K562 (cell line): Measurements from ENCODE around the gene POLR2B. TPM values are rescaled to one million over a fixed set of nuclear protein-coding genes. Genes with fewer than 3 reads are reported as not detected.

Experiments used
- BRD9 ChIP-seq: fragments of 450-650 bp; IDR thresholded peaks from 2 replicates; pipeline ENCODE4 v1.6.1; 2018; ENCODE audit warnings: low read depth; ENCODE audit not compliant: partially characterized antibody
- CAMTA2 ChIP-seq: fragments of 250-450 bp; sonication (Bioruptor Pico); conservative IDR thresholded peaks from 2 replicates; pipeline ENCODE4 v1.5.1; 2022
- CC2D1A ChIP-seq: fragments of 450-650 bp; IDR thresholded peaks from 2 replicates; pipeline ENCODE4 v1.6.1; 2017; ENCODE audit warnings: mild to moderate bottlenecking
- CUX1 ChIP-seq: fragments of 200-800 bp; sonication (Bioruptor generic); IDR thresholded peaks from 2 replicates; pipeline ENCODE4 v1.6.1; 2016; ENCODE audit warnings: missing genetic modification characterization, missing compliant biosample characterization
- DMBX1 ChIP-seq: fragments of 250-450 bp; sonication (Bioruptor Pico); IDR thresholded peaks from 2 replicates; pipeline ENCODE4 v1.8.0; 2022; ENCODE audit warnings: inconsistent platforms, mild to moderate bottlenecking, moderate library complexity, borderline replicate concordance
- MTA2 ChIP-seq: fragments of 450-650 bp; IDR thresholded peaks from 2 replicates; pipeline ENCODE4 v1.6.1; 2016; ENCODE audit warnings: low read depth
- TCF7L2 ChIP-seq: fragments of 150-350 bp; IDR thresholded peaks from 2 replicates; pipeline ENCODE4 v1.6.1; 2016; ENCODE audit warnings: low read depth, mild to moderate bottlenecking, low read length, moderate library complexity
- ZNF695 ChIP-seq: fragments of 450-650 bp; formaldehyde crosslinking; IDR thresholded peaks from 2 replicates; pipeline ENCODE4 v1.4.0; 2020; ENCODE audit warnings: mild to moderate bottlenecking, moderate library complexity
- polyA plus RNA-seq, 8 experiments: library from polyadenylated mRNA; depleted of rRNA in 4 of 8; stranded (reverse) in 5 of 8; unstranded in 3 of 8; fragments of >200 nt; fragmentation: Nextera tagmentation in 2 of 8; fragmentation: Illumina TruSeq in 1 of 8; extraction: Ambion mirVana in 2 of 8; extraction: Trizol in 1 of 8; gene quantifications; 2 replicates each; pipeline versions ENCODE4 v1.2.1 to v1.2.3, GENCODE V29; 2011 to 2014; ENCODE audit warnings: inconsistent platforms in 1 of 8, missing spikeins in 1 of 8
- total RNA-seq, 7 experiments: library from RNA; depleted of rRNA in 6 of 7; stranded (reverse); fragments of >200 nt in 6 of 7; fragmentation: Illumina TruSeq in 2 of 7; extraction: Trizol in 2 of 7; gene quantifications; 2 replicates each; pipeline versions ENCODE4 v1.2.1 to v1.2.3, GENCODE V29; 2011 to 2021; ENCODE audit warnings: low replicate concordance in 1 of 7

Gene POLR2B
- total and polyA plus RNA-seq, 9 of the 15 experiments (the other 6 are each of a cell fraction or from before 2014, with no cell fraction given): 60.9 to 208 (median 142) TPM

- TF ChIP-seq CUX1 (CRISPR knock-in tag) (no peak), DMBX1 (CRISPR knock-in tag) (no peak), TCF7L2 (no peak), ZNF695 (CRISPR knock-in tag) (no peak), MTA2 (no peak), CC2D1A (no peak), BRD9 (no peak), CAMTA2 (CRISPR knock-in tag) (no peak)
Measured at GRCh38 chr4:57044996-57045395, 66.3 kb downstream of the POLR2B start (continued).
